Activated CD4-positive, alpha-beta T cell treated with anti-CD3 and anti-CD28 coated beads, Interleukin-2, Interleukin-6, amounts not matched to agents 100 ng/mL and 50 ng/mL, durations not matched to agents 16 hours and 8 hours (primary cell): ENCODE data around the gene UBR4.

ENCODE experiments used
- DNase-seq: peaks from one replicate; pipeline ENCODE4 v3.0.0-alpha.2; 2020

The UBR4 gene

GRCh38 chr1:19032413-19032695 is 177.7 kb downstream of the UBR4 start:
- no peak for DNase-seq

- DNase-seq: no peak
Observed at GRCh38 chr1:19029191-19030085, 180.6 kb downstream of the UBR4 start.

DNA sequence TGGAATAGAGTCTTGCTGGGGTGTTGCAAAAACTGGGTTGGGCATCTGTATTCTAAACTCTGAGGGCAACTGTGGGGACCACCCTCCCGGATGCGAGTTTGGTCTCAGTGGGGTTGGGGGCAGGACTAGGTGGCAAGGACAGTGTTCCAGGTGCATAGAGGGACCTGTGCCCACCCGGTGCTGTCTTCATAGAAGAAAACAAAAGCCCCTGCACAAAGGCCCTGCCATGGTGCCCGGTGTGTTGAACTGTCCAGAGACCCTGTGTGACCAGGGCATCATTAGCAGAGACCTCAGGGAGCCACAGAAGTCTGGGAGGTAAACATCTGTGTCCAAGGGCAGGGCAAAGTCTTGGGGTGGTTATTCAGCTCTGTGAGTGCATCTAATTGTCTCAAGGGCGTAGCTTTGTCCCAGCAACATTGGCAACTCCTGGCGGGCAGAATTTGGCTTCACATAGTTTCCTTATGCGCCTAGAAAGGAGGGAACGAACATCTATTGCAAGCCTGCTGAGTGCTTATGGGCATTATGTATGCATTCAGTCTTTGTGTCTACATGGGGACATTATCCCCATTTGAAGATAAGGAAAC is 181.4 kb downstream of the UBR4 start:
- DNase-seq: no peak

GRCh38 chr1:19028110-19028509 is 182.0 kb downstream of the UBR4 start:
- no peak for DNase-seq
